ENCODE data around the gene INPP4A.
"Not testable (repeated sequence)": the region's sequence is repeated elsewhere in the genome, so short reads cannot be mapped to it uniquely, and the experiment has no call there.

The INPP4A gene

GRCh38 chr2:98408155-98408554, 36.5 kb upstream of the INPP4A start:
- no peak for TF ChIP-seq ZFP3 (CRISPR knock-in tag; IDR thresholded peaks at IDR 0.05)
- TF ChIP-seq CSDC2 (CRISPR knock-in tag; IDR thresholded peaks at IDR 0.05): no peak
- TF ChIP-seq CREB5 (CRISPR knock-in tag; IDR thresholded peaks at IDR 0.05; ENCODE audit: low read depth): no peak
- ATAC-seq: no peak

DNA sequence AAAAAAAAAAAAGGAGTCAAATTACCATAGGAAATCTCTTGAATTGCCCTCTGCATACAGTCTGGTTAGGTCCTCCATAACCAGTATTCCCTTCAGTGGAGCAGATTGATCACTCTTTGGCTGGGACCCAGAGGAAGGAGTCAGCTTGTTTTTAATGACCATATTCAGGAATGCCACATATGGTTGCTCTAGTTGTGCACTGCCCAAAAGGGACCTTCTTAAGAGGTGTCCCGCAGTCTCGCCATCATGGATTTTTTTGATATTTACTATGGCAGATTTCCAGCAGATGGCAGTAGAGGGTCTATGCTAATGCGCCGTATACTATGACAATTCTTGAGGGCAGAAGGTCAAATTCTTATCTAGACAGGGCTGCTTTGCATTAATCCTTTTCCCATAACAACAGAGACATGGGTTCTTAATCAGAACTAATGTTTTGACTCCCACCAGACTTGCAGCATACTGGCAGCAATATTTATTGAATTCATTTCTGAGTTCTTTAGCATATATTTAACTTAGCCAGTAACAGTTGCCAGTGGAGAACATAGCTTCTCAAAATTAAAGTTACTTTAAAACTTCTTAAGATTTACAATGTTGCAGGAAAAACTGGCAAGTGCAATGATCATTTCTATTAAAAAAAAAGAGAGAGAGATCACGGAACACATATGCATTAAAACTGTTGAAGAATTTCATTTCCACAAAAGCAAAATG, 31.8 kb upstream of the INPP4A start:
- ATAC-seq: peak; percentile 96
- TF ChIP-seq ZNF70 (CRISPR knock-in tag; IDR thresholded peaks at IDR 0.05): no peak
- no peak for TF ChIP-seq CSDC2 (CRISPR knock-in tag; IDR thresholded peaks at IDR 0.05)
- TF ChIP-seq CSRNP3 (CRISPR knock-in tag; IDR thresholded peaks at IDR 0.05): no peak
- no peak for TF ChIP-seq ZFP3 (CRISPR knock-in tag; IDR thresholded peaks at IDR 0.05)
- no peak for TF ChIP-seq OSR1 (CRISPR knock-in tag; IDR thresholded peaks at IDR 0.05)
- no peak for TF ChIP-seq GLIS3 (CRISPR knock-in tag; IDR thresholded peaks at IDR 0.05)
- no peak for TF ChIP-seq ZC3H10 (CRISPR knock-in tag; IDR thresholded peaks at IDR 0.05)
- TF ChIP-seq ESRRG (CRISPR knock-in tag; IDR thresholded peaks at IDR 0.05): no peak
- no peak for TF ChIP-seq TCF4 (CRISPR knock-in tag; IDR thresholded peaks at IDR 0.05; ENCODE audit: borderline replicate concordance)
- TF ChIP-seq BACH2 (CRISPR knock-in tag; IDR thresholded peaks at IDR 0.05; ENCODE audit: borderline replicate concordance): no peak

DNA sequence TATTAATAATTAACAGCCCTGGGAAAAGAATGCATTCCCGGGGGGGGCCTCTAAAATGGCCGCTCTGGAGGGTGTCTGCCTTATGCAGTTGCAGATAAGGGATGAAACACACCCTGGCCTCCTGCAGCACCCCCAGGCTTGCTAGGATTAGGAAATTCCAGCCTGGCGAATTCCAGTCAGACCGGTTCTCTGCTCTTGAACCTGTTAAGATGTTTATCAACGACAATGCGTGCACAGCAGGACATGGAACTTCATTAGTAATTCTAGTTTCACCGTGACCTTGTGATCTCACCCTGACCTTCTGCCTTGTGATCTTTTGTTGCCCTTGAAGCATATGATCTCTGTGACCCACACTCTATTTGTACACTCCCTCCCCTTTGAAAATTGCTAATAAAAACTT, 30.4 kb upstream of the INPP4A start:
- ATAC-seq: not testable (repeated sequence)

DNA sequence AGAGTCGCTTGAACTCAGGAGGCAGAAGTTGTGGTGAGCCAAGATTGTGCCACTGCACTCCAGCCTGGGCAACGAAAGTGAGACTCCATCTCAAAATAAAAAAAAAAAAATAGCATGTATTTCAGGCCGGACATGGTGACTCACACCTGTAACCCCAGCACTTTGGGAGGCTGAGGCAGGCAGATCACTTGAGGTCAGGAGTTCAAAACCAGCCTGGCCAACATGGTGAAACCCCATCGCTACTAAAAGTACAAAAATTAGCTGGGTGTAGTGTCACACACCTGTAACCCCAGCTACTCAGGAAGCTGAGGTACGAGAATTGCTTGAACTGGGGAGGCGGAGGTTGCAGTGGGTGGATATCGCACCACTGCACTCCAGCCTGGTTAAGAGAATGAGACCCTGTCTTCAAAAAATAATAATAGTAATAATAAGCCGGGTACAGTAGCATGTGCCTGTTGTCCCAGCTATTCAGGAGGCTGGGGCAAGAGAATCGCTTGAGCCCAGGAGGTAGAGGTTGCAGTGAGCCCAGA, 28.9 kb upstream of the INPP4A start:
- not testable (repeated sequence) for ATAC-seq

GRCh38 chr2:98416383-98417159, 28.1 kb upstream of the INPP4A start:
- ATAC-seq: no peak
- TF ChIP-seq ZNF8 (CRISPR knock-in tag; IDR thresholded peaks at IDR 0.05): no peak
- no peak for TF ChIP-seq PPARA (CRISPR knock-in tag; IDR thresholded peaks at IDR 0.05; ENCODE audit: borderline replicate concordance)
- no peak for TF ChIP-seq BACH2 (CRISPR knock-in tag; IDR thresholded peaks at IDR 0.05; ENCODE audit: borderline replicate concordance)
- no peak for TF ChIP-seq ZC3H10 (CRISPR knock-in tag; IDR thresholded peaks at IDR 0.05)

DNA sequence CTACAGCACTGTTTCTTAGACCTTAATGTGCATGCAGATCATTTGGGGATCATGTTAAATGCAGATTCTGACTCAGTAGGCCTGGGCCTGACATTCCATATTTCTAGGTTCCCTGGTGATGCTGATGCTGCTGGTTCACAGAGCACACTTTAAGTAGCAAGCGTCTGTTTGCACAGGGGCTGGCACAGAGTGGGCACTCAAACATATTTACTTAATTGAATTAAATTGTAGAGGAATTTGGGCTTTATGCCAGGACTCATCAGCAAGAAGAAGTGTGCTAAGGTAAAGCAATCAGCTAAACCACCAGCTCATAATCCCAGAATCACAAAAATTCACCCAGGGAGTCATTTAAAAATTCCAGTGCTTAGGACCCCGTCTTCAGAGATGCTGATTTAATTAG, 25.1 kb upstream of the INPP4A start:
- ATAC-seq: no peak

More for the DNA sequence above, 25.1 kb upstream of the INPP4A start:
- TF ChIP-seq ZFP3 (CRISPR knock-in tag; IDR thresholded peaks at IDR 0.05) (no peak), ZNF70 (CRISPR knock-in tag; IDR thresholded peaks at IDR 0.05) (no peak), TOX (CRISPR knock-in tag; IDR thresholded peaks at IDR 0.05; ENCODE audit: borderline replicate concordance) (no peak), ZNF8 (CRISPR knock-in tag; IDR thresholded peaks at IDR 0.05) (no peak), ARNTL (CRISPR knock-in tag; IDR thresholded peaks at IDR 0.05; ENCODE audit: borderline replicate concordance, low read depth) (no peak), ZNF565 (CRISPR knock-in tag; conservative IDR thresholded peaks at IDR 0.05; ENCODE audit: low read depth) (no peak), SNAI2 (CRISPR knock-in tag; IDR thresholded peaks at IDR 0.05) (no peak), ZFP30 (CRISPR knock-in tag; IDR thresholded peaks at IDR 0.05) (no peak), ISL1 (CRISPR knock-in tag; IDR thresholded peaks at IDR 0.05) (no peak), ZC3H10 (CRISPR knock-in tag; IDR thresholded peaks at IDR 0.05) (no peak), RARB (CRISPR knock-in tag; IDR thresholded peaks at IDR 0.05) (no peak), OSR1 (CRISPR knock-in tag; IDR thresholded peaks at IDR 0.05) (no peak), BACH2 (CRISPR knock-in tag; IDR thresholded peaks at IDR 0.05; ENCODE audit: borderline replicate concordance) (no peak), GLIS3 (CRISPR knock-in tag; IDR thresholded peaks at IDR 0.05) (no peak), TSHZ2 (CRISPR knock-in tag; IDR thresholded peaks at IDR 0.05) (no peak), PATZ1 (CRISPR knock-in tag; IDR thresholded peaks at IDR 0.05; ENCODE audit: borderline replicate concordance) (no peak), TCF4 (CRISPR knock-in tag; IDR thresholded peaks at IDR 0.05; ENCODE audit: borderline replicate concordance) (no peak)

All from SK-N-SH treated with all-trans-retinoic acid at 6 μM for 48 hours (cell line).